Measurements from ENCODE around the gene MVB12B.
"Not testable (repeated sequence)": the region's sequence is repeated elsewhere in the genome, so short reads cannot be mapped to it uniquely, and the experiment has no call there.

MVB12B gene

GRCh38 chr9:126472198-126472947 lies 145.7 kb downstream of the MVB12B start:
- no peak for DNase-seq (ENCODE audit: low read depth, low spot score)

GRCh38 chr9:126472948-126473298 lies 146.3 kb downstream of the MVB12B start:
- DNase-seq (ENCODE audit: low read depth, low spot score): no peak

GRCh38 chr9:126474206-126474765 lies 147.7 kb downstream of the MVB12B start:
- DNase-seq (ENCODE audit: low read depth, low spot score): no peak

GRCh38 chr9:126474786-126475485 lies 148.3 kb downstream of the MVB12B start:
- DNase-seq (ENCODE audit: low read depth, low spot score): no peak

- DNase-seq (ENCODE audit: low read depth, low spot score): no peak
Observed at GRCh38 chr9:126475933-126476555, 149.4 kb downstream of the MVB12B start.

GRCh38 chr9:126477432-126477831 lies 150.8 kb downstream of the MVB12B start:
- not testable (repeated sequence) for DNase-seq (ENCODE audit: low read depth, low spot score)

GRCh38 chr9:126478216-126478981 lies 151.8 kb downstream of the MVB12B start:
- no peak for DNase-seq (ENCODE audit: low read depth, low spot score)

- no peak for DNase-seq (ENCODE audit: low read depth, low spot score)
Observed at GRCh38 chr9:126479515-126479914, 152.9 kb downstream of the MVB12B start.

- no peak for DNase-seq (ENCODE audit: low read depth, low spot score)
Observed at GRCh38 chr9:126480813-126481212, 154.2 kb downstream of the MVB12B start.

GRCh38 chr9:126481862-126482261 lies 155.2 kb downstream of the MVB12B start:
- no peak for DNase-seq (ENCODE audit: low read depth, low spot score)

GRCh38 chr9:126482361-126483044 lies 155.9 kb downstream of the MVB12B start:
- DNase-seq (ENCODE audit: low read depth, low spot score): no peak

- DNase-seq (ENCODE audit: low read depth, low spot score): no peak
Observed at GRCh38 chr9:126483468-126484073, 156.9 kb downstream of the MVB12B start.

- DNase-seq (ENCODE audit: low read depth, low spot score): no peak
Observed at GRCh38 chr9:126485662-126486061, 159.0 kb downstream of the MVB12B start.

GRCh38 chr9:126486276-126486675 lies 159.6 kb downstream of the MVB12B start:
- no peak for DNase-seq (ENCODE audit: low read depth, low spot score)

GRCh38 chr9:126487856-126488255 lies 161.2 kb downstream of the MVB12B start:
- DNase-seq (ENCODE audit: low read depth, low spot score): no peak

- DNase-seq (ENCODE audit: low read depth, low spot score): no peak
Observed at GRCh38 chr9:126488310-126488709, 161.7 kb downstream of the MVB12B start.

- no peak for DNase-seq (ENCODE audit: low read depth, low spot score)
Observed at GRCh38 chr9:126488881-126489404, 162.3 kb downstream of the MVB12B start.

- no peak for DNase-seq (ENCODE audit: low read depth, low spot score)
Observed at GRCh38 chr9:126489581-126490213, 163.1 kb downstream of the MVB12B start.

- DNase-seq (ENCODE audit: low read depth, low spot score): no peak
Observed at GRCh38 chr9:126490214-126490631, 163.6 kb downstream of the MVB12B start.

All from activated CD4-positive, CD25-positive, alpha-beta regulatory T cell treated with anti-CD3 and anti-CD28 coated beads, Interleukin-2, amount 50 U/mL, for 16 hours (primary cell).